ENCODE measurements around the gene SV2B. TPM values are rescaled to one million over a fixed set of nuclear protein-coding genes. Genes with fewer than 3 reads are reported as not detected.
A peak's percentile ranks its signal among the peaks of the same experiment; 100 is the strongest.

Gene SV2B
- total and polyA plus RNA-seq, 9 of the 15 experiments (the other 6 are each of a cell fraction or from before 2014, with no cell fraction given), result 0.01 to 0.25 (median 0.11) TPM

DNA sequence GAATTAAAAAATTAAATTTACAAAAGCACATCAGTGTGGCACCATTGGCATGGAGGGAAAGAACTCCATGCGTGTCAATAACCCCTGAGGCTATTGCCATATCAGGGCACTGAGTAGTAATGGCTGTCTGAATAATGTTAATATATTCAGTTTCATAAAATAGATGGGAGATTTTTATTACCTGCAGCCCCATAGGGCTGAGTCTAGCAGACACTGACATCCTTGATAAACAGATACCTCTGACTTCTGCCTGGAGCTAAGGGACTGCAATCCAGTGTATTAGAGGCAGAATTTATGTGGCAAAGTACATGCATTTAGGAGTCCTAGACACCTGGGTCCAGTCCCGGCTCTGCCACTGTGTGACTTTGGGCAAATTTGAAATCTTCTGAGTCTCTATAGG, 38.8 kb upstream of the SV2B start (continued):
- TF ChIP-seq ARNT (IDR thresholded peaks at IDR 0.05), result no peak

DNA sequence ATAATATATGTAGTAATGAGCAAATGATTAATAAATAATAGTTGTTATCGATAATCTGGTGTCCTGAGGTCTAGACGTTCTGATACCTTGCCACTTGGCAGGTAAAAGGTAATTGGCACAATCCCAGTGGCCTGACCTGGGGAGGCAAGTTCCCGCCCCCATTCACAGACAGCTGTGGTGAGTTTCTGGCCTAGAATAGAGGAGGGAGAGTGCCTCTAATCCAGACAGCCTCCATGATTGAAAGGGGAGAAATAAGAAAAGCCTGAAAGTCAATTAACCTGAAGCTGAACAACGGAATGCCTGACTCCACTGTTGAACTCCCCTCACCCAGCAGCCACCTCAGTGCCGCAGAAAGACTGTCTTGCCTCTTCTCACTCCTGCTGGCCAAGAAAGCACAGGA, 38.1 kb upstream of the SV2B start:
- H2AFZ ChIP-seq (ENCODE audit: low read depth, low read length), result peak overlapping the region; percentile 49

DNA sequence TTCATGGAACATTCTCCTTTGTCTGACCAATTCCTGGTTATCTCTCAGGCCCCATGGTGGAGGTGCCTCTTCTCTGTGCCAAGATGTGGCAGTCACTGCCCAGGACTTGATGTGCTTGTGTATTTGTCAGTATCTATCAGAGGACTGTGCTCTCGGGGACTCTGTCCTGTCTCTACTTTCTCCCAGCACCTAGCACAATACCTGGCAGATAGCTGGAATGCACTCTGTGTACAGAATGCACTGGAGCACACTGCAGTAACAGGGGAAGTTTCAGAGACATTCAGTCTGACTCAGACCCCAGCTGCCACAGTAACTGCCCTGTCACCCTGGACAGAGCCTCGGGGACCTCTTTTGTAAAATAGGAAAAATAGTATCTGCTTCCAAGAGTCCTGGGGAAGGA, 34.6 kb upstream of the SV2B start:
- WGBS (ENCODE audit: insufficient coverage, low coverage, missing lambda C conversion rate), result 0% methylated on average over 2 of the region's 2 CpGs
- TF ChIP-seq, protein P1, sequence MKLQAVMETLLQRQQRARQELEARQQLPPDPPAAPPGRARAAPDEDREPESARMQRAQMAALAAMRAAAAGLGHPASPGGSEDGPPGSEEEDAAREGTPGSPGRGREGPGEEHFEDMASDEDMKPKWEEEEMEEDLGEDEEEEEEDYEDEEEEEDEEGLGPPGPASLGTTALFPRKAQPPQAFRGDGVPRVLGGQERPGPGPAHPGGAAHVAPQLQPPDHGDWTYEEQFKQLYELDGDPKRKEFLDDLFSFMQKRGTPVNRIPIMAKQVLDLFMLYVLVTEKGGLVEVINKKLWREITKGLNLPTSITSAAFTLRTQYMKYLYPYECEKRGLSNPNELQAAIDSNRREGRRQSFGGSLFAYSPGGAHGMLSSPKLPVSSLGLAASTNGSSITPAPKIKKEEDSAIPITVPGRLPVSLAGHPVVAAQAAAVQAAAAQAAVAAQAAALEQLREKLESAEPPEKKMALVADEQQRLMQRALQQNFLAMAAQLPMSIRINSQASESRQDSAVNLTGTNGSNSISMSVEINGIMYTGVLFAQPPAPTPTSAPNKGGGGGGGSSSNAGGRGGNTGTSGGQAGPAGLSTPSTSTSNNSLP (IDR thresholded peaks at IDR 0.05; ENCODE audit: borderline replicate concordance, low read depth, low read length), result no peak
- TF ChIP-seq BCOR (IDR thresholded peaks at IDR 0.05) (no peak), ZNF143 (CRISPR knock-in tag; IDR thresholded peaks at IDR 0.05) (no peak)

More for the DNA sequence above, 38.1 kb upstream of the SV2B start:
- H3K27me3 ChIP-seq (ENCODE audit: control insufficient read depth in 2 of 2, insufficient read depth in 2 of 2, low read length in 2 of 2), result no peaks in the 10 kb centered on the region
- intact Hi-C loops (cut with micrococcal nuclease) (no loop called here), in situ Hi-C loops (cut with MboI) (no loop called here)
- no peaks in the 10 kb centered on the region for H3K4me1 ChIP-seq (replicated peaks in 1 of 2; ENCODE audit: control insufficient read depth in 2 of 2, insufficient read depth in 2 of 2, low read length in 2 of 2)
- DNase-seq (ENCODE audit: extremely low read depth in 1 of 4, low spot score in 3 of 4) (no peak), ATAC-seq (no peak; the same call in 2 of the 3 replicates), FAIRE-seq (no peak)
- no peak overlapping the region for H3K9ac ChIP-seq (ENCODE audit: insufficient read depth in 1 of 2, low read depth in 2 of 2, low read length in 2 of 2)
- POLR2A ChIA-PET, result no interaction called here
- H3K36me3 ChIP-seq (ENCODE audit: control insufficient read depth, insufficient read depth, low read length), result no peaks in the 10 kb centered on the region
- no peak overlapping the region for H3K4me2 ChIP-seq (ENCODE audit: insufficient read depth, low read length)
- CTCF ChIA-PET (ENCODE audit: low intra/inter-chr PET ratio), result no interaction called here
- no TSS peak for BruUV-seq (replicated peaks)
- TF ChIP-seq HDGF (IDR thresholded peaks at IDR 0.05), result no peak
- no peak for TF ChIP-seq ZFP30 (CRISPR knock-in tag; IDR thresholded peaks at IDR 0.05; ENCODE audit: borderline replicate concordance)
- no peak for TF ChIP-seq ZNF184 (CRISPR knock-in tag; IDR thresholded peaks at IDR 0.05)
- TF ChIP-seq, protein P2, sequence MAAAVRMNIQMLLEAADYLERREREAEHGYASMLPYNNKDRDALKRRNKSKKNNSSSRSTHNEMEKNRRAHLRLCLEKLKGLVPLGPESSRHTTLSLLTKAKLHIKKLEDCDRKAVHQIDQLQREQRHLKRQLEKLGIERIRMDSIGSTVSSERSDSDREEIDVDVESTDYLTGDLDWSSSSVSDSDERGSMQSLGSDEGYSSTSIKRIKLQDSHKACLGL (CRISPR knock-in tag; IDR thresholded peaks at IDR 0.05; ENCODE audit: borderline replicate concordance, poor library complexity, severe bottlenecking), result no peak
- TF ChIP-seq NR1H2 (CRISPR knock-in tag; IDR thresholded peaks at IDR 0.05), result no peak
- TF ChIP-seq TSC22D4 (tag; IDR thresholded peaks at IDR 0.05), result no peak
- no peak overlapping the region for H3K4me3 ChIP-seq
- no peaks in the 10 kb centered on the region for H3K79me2 ChIP-seq (ENCODE audit: control insufficient read depth, insufficient read depth, low read length)
- H3K9me3 ChIP-seq (replicated peaks; ENCODE audit: control insufficient read depth, insufficient read depth, low read depth, low read length), result no peaks in the 10 kb centered on the region
- H3K27ac ChIP-seq (ENCODE audit: extremely low read depth, low read depth, low read length), result no peak overlapping the region
- no peaks in the 10 kb centered on the region for H4K20me1 ChIP-seq (replicated peaks; ENCODE audit: control insufficient read depth, insufficient read depth, low read length)
- H3K9me1 ChIP-seq (ENCODE audit: control insufficient read depth, insufficient read depth, low read length), result no peaks in the 10 kb centered on the region
- 13% methylated on average over 5 of the region's 5 CpGs for WGBS (ENCODE audit: insufficient coverage, low coverage, missing lambda C conversion rate)

More for the DNA sequence above, 34.6 kb upstream of the SV2B start:
- CTCF ChIA-PET (ENCODE audit: low intra/inter-chr PET ratio), result no interaction called here
- no peaks in the 10 kb centered on the region for H3K36me3 ChIP-seq (ENCODE audit: control insufficient read depth, insufficient read depth, low read length)
- H3K4me2 ChIP-seq (ENCODE audit: insufficient read depth, low read length), result no peak overlapping the region
- no peaks in the 10 kb centered on the region for H3K9me1 ChIP-seq (ENCODE audit: control insufficient read depth, insufficient read depth, low read length)
- H3K9me3 ChIP-seq (replicated peaks; ENCODE audit: control insufficient read depth, insufficient read depth, low read depth, low read length), result no peaks in the 10 kb centered on the region
- H3K27ac ChIP-seq (ENCODE audit: extremely low read depth, low read depth, low read length), result no peak overlapping the region
- peaks cover 0 to 6% of the 10 kb centered on the region in 2 experiments; a peak in 1 of 5 replicates for H3K27me3 ChIP-seq (ENCODE audit: control insufficient read depth in 2 of 2, insufficient read depth in 2 of 2, low read length in 2 of 2)
- H3K4me3 ChIP-seq, result no peak overlapping the region
- no TSS peak for BruUV-seq (replicated peaks)
- H2AFZ ChIP-seq (ENCODE audit: low read depth, low read length), result no peak overlapping the region
- DNase-seq (ENCODE audit: extremely low read depth in 1 of 4, low spot score in 3 of 4), result no peak
- no peak overlapping the region for H3K9ac ChIP-seq (ENCODE audit: insufficient read depth in 1 of 2, low read depth in 2 of 2, low read length in 2 of 2)
- POLR2A ChIA-PET, result interaction anchor here (1.0 to 1.8 kb wide), 2 partner anchors 8 to 11 kb away, joined by 4 to 8 read pairs; no protein-coding TSS in a partner anchor
- in situ Hi-C loops (cut with MboI), result no loop called here
- no peak for FAIRE-seq
- no peaks in the 10 kb centered on the region for H4K20me1 ChIP-seq (replicated peaks; ENCODE audit: control insufficient read depth, insufficient read depth, low read length)
- intact Hi-C loops (cut with micrococcal nuclease), result no loop called here
- no peaks in the 10 kb centered on the region for H3K4me1 ChIP-seq (replicated peaks in 1 of 2; ENCODE audit: control insufficient read depth in 2 of 2, insufficient read depth in 2 of 2, low read length in 2 of 2)
- H3K79me2 ChIP-seq (ENCODE audit: control insufficient read depth, insufficient read depth, low read length), result no peaks in the 10 kb centered on the region
- no peak; the same call in 1 of the 3 replicates for ATAC-seq

All from K562 (cell line).